NOMO-1 (cell line): ENCODE data around the gene MEGF11.
"Not testable (repeated sequence)": the region's sequence is repeated elsewhere in the genome, so short reads cannot be mapped to it uniquely, and the experiment has no call there.

Experiments used
- DNase-seq, 2 experiments: peaks; one replicate each; lab custom pipeline; 2025; ENCODE audit not compliant: unreplicated experiment in 2 of 2; lab: John Stamatoyannopoulos, UW

MEGF11 gene

GRCh38 chr15:65991721-65992483 is 261.6 kb downstream of the MEGF11 start:
- DNase-seq = no peak

DNA sequence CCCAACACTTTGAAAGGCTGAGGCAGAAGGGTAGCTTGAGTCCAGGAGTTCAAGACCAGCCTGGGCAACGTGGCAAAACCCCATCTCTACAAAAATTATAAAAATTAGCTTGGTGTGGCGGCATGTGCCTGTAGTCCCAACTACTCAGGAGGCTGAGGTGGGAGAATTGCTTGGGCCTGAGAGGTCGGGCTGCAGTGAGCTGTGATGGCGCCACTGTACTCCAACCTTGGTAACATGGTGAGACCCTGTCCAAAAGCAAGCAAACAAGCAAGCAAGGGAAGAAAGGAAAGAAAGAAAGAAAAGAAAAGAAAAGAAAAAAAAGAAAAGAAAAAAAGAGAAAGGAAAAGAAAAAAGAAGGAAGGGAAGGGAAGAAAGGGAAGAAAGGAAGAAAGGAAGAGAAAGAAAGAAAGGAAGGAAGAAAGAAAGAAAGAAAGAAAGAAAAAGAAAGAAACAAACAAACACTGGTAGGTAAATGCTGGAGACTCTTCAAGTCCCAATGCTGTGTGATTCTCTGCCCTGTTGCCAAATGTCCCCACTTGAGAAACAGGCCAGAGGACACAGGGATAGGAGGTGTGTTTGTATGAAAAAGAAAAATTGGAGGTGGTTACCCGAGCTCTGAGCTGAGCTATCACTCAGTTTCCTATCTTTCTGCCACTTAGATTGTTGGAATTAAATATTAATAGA is 263.1 kb downstream of the MEGF11 start:
- DNase-seq = no peak

DNA sequence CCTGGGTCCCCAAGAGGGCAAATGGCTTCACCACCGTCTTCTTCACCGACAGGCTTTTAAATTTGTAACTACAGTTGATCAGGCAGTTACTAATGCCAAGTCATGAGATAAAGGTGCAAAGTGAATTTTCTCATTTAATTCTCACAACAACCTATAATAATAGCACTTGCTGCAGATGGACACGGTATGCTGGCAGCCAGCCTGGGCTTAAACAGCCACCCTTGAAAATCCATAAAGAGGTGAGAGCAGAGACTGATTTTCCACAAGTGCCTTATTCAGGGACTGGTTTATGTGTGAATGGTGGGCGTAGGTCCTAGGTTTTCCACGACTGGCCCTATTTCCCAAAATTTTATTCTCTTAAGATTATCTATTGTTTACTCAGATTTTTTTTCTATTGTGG is 266.4 kb downstream of the MEGF11 start:
- DNase-seq = no peak

GRCh38 chr15:65986416-65986815 is 267.1 kb downstream of the MEGF11 start:
- no peak for DNase-seq

DNA sequence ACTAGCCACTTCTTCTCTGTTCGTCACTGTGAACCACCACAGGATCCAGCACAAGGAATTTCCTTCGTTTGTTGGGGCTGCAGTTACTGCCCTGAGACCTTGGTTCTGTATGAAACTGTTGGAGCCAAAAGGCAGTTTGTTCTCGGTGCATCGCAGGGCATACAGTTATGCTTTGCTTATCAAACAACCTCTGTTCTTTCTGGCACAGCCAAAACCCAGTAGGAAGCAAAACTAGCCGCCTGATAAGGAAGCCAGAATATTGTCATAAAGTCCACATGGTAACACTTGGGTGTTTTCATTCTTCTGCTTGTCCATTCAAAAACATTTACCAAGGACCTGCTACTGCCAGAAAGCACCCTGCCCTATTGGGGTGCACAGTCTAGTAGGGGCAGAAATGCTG is 268.2 kb downstream of the MEGF11 start:
- DNase-seq = no peak

- DNase-seq = no peak
Measured at GRCh38 chr15:65982627-65983322, 270.8 kb downstream of the MEGF11 start.

- peak; percentile 3 to 10 for DNase-seq
Measured at GRCh38 chr15:65981837-65982626, 271.5 kb downstream of the MEGF11 start.

DNA sequence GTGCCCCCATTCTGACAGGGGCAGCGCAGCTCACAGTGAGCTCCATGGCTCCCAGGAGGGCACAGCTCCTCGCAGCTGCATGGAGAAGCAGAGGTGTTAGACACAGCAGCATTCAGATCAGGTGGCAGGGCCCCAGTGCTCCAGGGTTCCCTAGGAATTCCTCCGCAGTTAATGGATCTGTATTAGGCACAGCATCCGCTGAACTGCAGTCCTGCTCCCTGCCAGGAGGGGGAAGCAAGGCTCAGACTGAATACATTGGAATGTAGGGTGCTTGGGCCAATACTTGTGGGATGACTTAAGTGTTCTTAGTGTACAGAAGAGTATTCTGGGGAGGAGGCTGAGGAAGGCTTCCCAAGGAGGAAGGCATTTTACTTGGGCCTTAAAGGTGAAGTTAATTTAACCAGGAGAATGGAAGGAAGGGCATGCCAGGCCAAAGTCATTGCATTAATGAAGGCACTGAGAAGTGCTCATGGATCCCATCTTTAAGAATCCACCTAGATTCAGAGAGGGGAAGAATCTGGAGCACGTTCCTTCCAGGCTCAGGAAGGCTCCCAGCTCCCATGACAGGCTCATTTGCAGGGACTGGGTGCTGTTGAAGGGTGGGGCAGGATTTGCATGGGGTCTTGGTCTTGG is 272.6 kb downstream of the MEGF11 start:
- DNase-seq = peak; percentile 7 to 15

- no peak for DNase-seq
Measured at GRCh38 chr15:65979837-65980236, 273.7 kb downstream of the MEGF11 start.

GRCh38 chr15:65979316-65979715 is 274.2 kb downstream of the MEGF11 start:
- no peak for DNase-seq

DNA sequence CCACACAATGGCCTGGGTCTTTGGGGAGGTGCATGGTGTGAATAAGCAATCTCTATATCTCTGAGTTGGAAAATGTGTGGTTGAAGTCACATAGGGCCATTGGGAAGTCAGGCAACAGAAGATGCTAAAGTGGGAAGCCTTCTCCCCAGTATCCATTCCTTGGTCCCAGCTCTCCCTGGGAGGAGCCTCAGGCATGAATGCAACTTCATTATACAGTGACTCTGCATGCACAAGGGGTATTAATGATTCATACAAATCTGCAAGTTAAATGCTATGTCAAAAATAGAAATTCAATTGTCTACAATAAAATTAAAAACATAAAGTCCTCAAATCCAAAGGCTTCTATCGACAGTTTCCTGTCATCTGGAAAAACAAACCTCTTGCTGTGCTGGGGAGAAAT is 275.4 kb downstream of the MEGF11 start:
- DNase-seq = no peak

GRCh38 chr15:65976196-65976595 is 277.4 kb downstream of the MEGF11 start:
- DNase-seq = not testable (repeated sequence)

DNA sequence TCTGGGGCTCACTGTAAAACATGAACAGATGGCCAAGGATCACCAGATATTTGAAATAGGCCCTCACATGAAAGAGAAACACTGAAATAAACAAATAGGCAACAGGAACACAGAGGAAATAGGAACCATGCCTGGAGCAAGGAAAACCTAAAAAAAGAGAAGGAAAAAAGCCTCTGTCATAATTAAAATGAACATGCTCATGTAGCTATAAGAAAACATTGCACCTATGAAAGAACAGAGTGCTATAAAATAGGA is 281.9 kb downstream of the MEGF11 start:
- no peak for DNase-seq

GRCh38 chr15:65970937-65971740 is 282.4 kb downstream of the MEGF11 start:
- no peak for DNase-seq

GRCh38 chr15:65969865-65970816 is 283.4 kb downstream of the MEGF11 start:
- DNase-seq = no peak

GRCh38 chr15:65968511-65968910 is 285.0 kb downstream of the MEGF11 start:
- DNase-seq = no peak

DNA sequence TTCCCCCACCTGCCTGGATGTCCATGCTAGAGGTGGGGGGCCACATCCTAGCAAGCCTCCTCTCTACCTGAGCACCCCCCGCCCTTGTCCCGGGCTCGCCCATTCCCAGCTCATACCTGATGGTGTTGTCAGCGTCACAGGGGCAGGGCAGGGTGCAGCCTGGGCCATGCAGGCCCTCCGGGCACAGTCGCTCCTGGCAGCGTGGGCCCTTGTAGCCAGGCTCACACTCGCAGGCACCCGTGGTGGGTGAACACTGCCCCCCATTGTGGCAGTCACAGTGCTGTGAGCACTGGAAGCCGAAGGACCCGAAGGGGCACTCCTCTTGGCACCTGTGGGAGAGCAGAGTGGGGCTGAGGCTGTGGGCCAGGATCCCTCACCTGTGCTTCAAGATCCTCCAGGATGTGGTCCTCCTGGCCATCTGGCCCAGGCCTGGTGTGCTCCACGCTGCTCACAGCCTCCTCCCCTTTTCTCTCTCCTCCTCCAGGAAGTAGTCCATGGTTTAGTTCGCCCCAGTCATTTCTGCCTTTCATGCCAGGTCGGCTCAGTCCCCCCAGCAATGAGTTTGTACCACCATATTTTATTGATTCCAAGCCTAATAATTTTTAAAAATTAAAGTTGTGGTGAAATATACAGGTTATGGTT is 288.6 kb downstream of the MEGF11 start:
- DNase-seq = no peak

DNA sequence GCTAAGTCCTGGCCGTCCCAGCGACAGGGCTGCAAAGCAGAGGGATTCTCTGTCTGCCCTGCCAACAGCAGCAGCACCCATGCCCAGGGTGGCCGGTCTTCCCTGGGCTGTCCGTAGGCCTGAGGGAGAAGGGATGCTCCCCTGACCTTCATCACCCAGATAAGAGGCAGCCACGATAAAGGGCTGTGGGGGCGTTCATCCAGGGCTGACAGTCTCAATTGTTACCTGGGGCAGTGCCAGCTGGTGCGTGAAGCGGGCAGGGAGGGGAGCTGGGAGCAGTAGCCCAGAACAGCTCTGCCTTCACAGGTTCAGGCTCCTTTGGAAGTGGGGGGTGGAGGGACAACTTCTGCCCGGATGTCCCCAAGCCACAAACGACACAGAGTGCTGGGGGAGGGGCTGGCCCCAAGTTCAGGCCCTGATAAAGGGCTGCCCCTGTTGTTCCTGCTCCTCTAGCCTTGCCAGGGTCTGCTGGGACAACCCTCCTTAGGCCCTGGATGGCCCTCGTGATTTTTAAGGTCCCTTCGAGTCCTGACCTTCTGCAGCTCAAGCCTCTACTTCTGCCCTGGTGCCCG is 289.6 kb downstream of the MEGF11 start:
- DNase-seq = no peak
